Type B pancreatic cell (in vitro differentiated cells): ENCODE data around the gene ZNF444. TPM values are rescaled to one million over a fixed set of nuclear protein-coding genes. Genes with fewer than 3 reads are reported as not detected.
"Not testable (repeated sequence)": the region's sequence is repeated elsewhere in the genome, so short reads cannot be mapped to it uniquely, and the experiment has no call there.

ENCODE experiments used
- DNase-seq: peaks from one replicate; pipeline ENCODE4 v3.0.0; 2021; ENCODE audit warnings: mixed read lengths; ENCODE audit not compliant: unreplicated experiment; ENCODE audit errors: extremely low spot score
- H3K27ac Mint-ChIP-seq: 2 replicates; pipeline ENCODE4 v1.8.0; 2021; ENCODE audit warnings: mild to moderate bottlenecking, mixed read lengths
- H3K27me3 Mint-ChIP-seq: 2 replicates; pipeline ENCODE4 v1.8.0; 2021; ENCODE audit warnings: mixed read lengths
- H3K36me3 Mint-ChIP-seq: 2 replicates; pipeline ENCODE4 v1.8.0; 2021; ENCODE audit warnings: mixed read lengths
- H3K4me1 Mint-ChIP-seq: one replicate; pipeline ENCODE4 v1.8.0; 2021; ENCODE audit warnings: mixed read lengths; ENCODE audit not compliant: unreplicated experiment
- H3K4me3 Mint-ChIP-seq: 2 replicates; pipeline ENCODE4 v1.8.0; 2021; ENCODE audit warnings: mild to moderate bottlenecking, mixed read lengths
- H3K9me3 Mint-ChIP-seq: 2 replicates; pipeline ENCODE4 v1.8.0; 2021; ENCODE audit warnings: mixed read lengths
- CTCF ChIP-seq: fragments of 200-600 bp; sonication (generic); conservative IDR thresholded peaks from 2 replicates; pipeline ENCODE4 v1.5.0; 2021; ENCODE audit warnings: antibody characterized with exemption, mild to moderate bottlenecking
- total RNA-seq: library from RNA; stranded (reverse); gene quantifications from 2 replicates; pipeline ENCODE4 v1.2.1, GENCODE V29; 2021; ENCODE audit warnings: low replicate concordance

ZNF444 gene
- total RNA-seq, 1 donor from 2014 or later: 40.7 TPM

- DNase-seq: no peak
- no peak for TF ChIP-seq CTCF
- no peak overlapping the region for H3K4me3 Mint-ChIP-seq
- H3K27me3 Mint-ChIP-seq: peaks cover 23% of the 10 kb centered on the region
- no peaks in the 10 kb centered on the region for H3K36me3 Mint-ChIP-seq
- H3K9me3 Mint-ChIP-seq: no peaks in the 10 kb centered on the region
- no peak overlapping the region for H3K27ac Mint-ChIP-seq
- H3K4me1 Mint-ChIP-seq: no peaks in the 10 kb centered on the region
Measured at GRCh38 chr19:56174550-56174949, 33.5 kb downstream of the ZNF444 start.

DNA sequence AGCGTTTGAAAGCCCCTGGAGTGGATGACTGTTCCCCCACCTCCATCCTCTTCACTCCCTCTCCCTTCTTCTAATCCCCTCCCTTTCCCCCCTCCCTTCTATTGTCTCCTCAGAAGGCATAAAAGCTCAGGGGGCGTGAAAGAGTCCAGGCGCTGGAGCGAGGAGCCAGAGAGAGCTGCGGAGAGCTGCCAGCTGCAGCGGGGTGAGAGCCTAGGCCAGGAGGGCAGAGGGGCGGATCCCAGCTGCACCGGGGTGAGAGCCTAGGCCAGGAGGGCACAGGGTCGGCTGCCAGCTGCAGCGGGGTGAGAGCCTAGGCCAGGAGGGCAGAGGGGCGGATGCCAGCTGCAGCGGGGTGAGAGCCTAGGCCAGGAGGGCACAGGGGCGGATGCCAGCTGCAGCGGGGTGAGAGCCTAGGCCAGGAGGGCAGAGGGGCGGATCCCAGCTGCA, 34.8 kb downstream of the ZNF444 start, which contains the start of gene GALP:
Gene GALP, plus strand, starts transcription at position 148 of the 447 bp plus-strand sequence. CDS start 1,101 bp downstream, outside the sequence.
- H3K27me3 Mint-ChIP-seq: peaks cover 17% of the 10 kb centered on the region
- not testable (repeated sequence) for DNase-seq, H3K4me1 Mint-ChIP-seq, H3K9me3 Mint-ChIP-seq, H3K36me3 Mint-ChIP-seq, H3K27ac Mint-ChIP-seq, H3K4me3 Mint-ChIP-seq

- H3K9me3 Mint-ChIP-seq, H3K27ac Mint-ChIP-seq, H3K4me3 Mint-ChIP-seq, H3K36me3 Mint-ChIP-seq, DNase-seq, H3K4me1 Mint-ChIP-seq: not testable (repeated sequence)
- peaks cover 17% of the 10 kb centered on the region for H3K27me3 Mint-ChIP-seq
Measured at GRCh38 chr19:56176310-56176709, 35.2 kb downstream of the ZNF444 start.

DNA sequence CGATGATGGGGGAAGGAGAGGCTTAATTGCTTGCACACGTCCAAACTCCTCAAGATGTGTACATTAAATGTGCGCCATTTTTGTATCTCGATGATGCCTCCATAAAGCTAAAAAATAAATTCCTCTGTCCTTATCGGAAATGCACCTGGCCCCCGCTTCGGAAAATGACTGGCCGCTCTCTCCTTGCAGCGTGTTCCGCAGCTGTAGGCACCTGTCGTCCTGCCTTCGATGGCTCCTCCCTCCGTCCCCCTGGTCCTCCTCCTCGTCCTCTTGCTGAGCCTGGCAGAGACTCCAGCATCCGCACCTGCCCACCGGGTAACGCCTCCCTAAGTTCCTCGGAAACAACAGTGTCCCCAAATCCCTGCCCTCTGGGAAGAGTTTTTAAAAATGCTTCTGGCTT, 35.8 kb downstream of the ZNF444 start:
- no peaks in the 10 kb centered on the region for H3K4me1 Mint-ChIP-seq
- no peaks in the 10 kb centered on the region for H3K36me3 Mint-ChIP-seq
- H3K27me3 Mint-ChIP-seq: peaks cover 16% of the 10 kb centered on the region
- H3K27ac Mint-ChIP-seq: no peak overlapping the region
- TF ChIP-seq CTCF: no peak
- no peak overlapping the region for H3K4me3 Mint-ChIP-seq
- no peaks in the 10 kb centered on the region for H3K9me3 Mint-ChIP-seq
- DNase-seq: no peak

- no peak overlapping the region for H3K27ac Mint-ChIP-seq
- no peak for TF ChIP-seq CTCF
- H3K4me1 Mint-ChIP-seq: no peaks in the 10 kb centered on the region
- no peak overlapping the region for H3K4me3 Mint-ChIP-seq
- no peak for DNase-seq
- no peaks in the 10 kb centered on the region for H3K36me3 Mint-ChIP-seq
- peaks cover 14% of the 10 kb centered on the region for H3K27me3 Mint-ChIP-seq
- no peaks in the 10 kb centered on the region for H3K9me3 Mint-ChIP-seq
Measured at GRCh38 chr19:56177564-56178243, 36.6 kb downstream of the ZNF444 start.

GRCh38 chr19:56189785-56190184, 48.7 kb downstream of the ZNF444 start:
- no peaks in the 10 kb centered on the region for H3K4me1 Mint-ChIP-seq
- H3K4me3 Mint-ChIP-seq: no peak overlapping the region
- DNase-seq: no peak
- no peaks in the 10 kb centered on the region for H3K9me3 Mint-ChIP-seq
- H3K27ac Mint-ChIP-seq: no peak overlapping the region
- peak; percentile 28 for TF ChIP-seq CTCF
- H3K27me3 Mint-ChIP-seq: no peaks in the 10 kb centered on the region
- H3K36me3 Mint-ChIP-seq: no peaks in the 10 kb centered on the region

DNA sequence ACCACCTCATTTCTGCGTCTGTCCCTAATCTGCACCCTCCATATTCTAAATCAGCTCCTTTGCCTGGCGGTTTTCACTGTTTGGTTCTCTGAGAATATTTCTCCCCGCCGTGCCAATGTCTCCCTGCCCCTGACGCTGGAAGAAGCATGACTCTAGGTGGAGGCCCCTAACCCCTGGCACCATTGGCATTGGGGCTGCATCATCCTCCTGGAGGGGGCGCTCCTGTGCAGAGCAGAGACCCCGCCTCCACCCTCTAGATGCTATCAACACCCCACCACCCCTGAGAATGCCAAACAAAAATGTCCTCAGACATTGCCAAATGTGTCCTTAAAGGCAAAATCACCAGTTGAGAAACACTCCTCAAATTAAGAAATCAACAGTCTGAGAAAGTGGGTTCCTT, 50.0 kb downstream of the ZNF444 start:
- no peak for DNase-seq
- Mint-ChIP-seq H3K4me3 (no peak overlapping the region), H3K36me3 (no peaks in the 10 kb centered on the region), H3K9me3 (no peaks in the 10 kb centered on the region), H3K4me1 (no peaks in the 10 kb centered on the region), H3K27ac (no peak overlapping the region), H3K27me3 (no peaks in the 10 kb centered on the region)
- TF ChIP-seq CTCF: no peak
